ENCODE data around the gene PAK4.

Gene PAK4

DNA sequence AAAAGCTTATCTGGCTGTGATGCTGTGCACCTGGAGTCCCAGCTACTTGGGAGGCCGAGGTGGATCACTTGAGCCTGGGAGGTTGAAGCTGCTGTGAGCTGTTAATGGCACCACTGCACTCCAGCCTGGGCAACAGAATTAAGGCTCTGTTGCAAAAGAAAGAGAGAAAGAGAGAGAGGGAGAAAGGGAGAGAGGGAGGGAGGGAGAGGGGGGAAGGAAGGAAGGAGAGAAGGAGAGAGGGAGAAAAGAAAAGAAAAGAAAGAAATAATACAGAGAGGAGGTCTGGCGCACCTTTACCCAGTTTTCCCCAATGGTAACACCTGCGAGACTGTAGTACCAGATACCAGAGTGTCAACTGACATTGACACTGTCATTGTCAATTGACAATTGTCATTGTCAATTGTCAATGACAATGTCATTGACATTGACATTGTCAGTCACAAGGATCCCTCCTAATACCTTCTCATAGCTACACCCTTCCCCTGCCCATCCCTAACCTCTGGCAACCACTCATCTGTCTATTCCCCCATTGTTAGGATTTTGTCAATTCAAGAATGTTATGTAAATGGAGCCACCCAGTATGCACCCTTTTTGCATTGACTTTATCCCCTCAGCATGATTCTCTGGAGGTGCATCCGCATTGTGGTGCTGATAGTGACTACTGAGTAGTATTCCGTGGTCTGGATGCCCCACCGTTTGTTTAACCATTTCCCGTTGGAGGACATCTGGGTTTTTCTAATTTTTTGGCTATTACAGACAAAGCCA lies 21.3 kb downstream of the PAK4 start:
- DNase-seq (ENCODE audit: low read depth): no peak

DNA sequence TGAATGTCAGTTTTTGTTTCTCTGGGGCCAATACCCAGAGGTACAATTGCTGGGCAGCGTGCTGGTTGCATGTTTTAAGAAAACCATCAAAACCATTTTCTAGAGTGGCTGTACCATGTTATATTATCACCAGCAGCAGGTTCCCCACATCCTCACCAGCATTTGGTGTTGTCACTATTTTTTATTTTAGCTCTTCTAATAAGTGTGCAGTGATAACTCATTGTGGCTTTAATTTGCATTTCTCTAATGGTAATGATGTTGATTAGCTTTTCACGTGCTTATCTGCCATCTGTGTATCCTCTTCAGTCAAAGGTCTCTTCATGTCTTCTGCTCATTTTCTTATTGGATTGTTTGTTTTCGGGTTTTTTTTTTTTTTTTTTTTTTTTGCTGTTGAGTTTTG lies 21.9 kb downstream of the PAK4 start:
- DNase-seq (ENCODE audit: low read depth): no peak

DNA sequence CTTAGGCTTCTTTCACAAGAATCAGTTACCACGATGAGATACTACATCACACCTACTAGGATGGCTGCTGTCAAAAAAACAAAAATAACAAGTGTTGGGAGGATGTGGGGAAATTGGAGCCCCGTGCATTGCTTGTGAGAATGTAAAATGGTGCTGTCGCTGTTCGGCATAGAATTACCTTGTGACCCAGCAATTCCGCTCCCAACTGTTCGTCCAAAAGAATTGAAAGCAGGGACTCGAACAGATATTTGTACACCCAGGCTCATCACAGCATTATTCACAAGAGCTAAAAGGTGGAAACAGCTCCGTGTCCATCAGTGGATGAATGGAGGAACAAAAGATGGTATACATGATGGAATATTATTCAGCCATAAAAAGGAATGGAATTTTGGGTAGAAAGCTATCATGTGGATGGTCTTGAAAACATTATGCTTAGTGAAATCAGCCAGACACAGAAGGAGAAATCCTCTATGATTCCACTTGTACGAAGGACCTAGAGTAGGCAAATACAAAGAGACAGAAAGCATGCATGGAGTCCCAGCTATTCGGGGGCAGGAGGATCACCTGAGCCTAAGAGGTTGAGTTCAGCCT lies 23.4 kb downstream of the PAK4 start:
- DNase-seq (ENCODE audit: low read depth): no peak

DNA sequence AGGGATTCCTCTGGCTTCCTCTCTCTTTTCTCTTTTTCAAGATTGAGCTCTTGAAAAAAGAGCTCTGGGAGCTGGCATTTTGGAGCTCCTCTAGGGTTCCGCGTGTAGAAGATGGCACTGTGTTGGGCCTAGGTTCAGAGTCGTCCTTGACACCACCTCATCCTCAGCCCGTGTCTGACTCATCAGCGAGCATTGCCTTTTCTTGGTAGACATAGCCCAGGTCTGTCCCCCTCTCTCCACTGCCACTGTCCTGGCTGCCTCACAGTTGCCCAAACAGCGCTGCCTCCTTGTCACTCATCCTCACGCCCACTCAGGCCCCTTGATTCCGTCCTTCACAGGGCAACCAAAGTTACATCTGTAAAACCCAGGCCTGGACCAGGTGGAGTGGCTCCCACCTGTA lies 24.6 kb downstream of the PAK4 start:
- DNase-seq (ENCODE audit: low read depth): no peak

DNA sequence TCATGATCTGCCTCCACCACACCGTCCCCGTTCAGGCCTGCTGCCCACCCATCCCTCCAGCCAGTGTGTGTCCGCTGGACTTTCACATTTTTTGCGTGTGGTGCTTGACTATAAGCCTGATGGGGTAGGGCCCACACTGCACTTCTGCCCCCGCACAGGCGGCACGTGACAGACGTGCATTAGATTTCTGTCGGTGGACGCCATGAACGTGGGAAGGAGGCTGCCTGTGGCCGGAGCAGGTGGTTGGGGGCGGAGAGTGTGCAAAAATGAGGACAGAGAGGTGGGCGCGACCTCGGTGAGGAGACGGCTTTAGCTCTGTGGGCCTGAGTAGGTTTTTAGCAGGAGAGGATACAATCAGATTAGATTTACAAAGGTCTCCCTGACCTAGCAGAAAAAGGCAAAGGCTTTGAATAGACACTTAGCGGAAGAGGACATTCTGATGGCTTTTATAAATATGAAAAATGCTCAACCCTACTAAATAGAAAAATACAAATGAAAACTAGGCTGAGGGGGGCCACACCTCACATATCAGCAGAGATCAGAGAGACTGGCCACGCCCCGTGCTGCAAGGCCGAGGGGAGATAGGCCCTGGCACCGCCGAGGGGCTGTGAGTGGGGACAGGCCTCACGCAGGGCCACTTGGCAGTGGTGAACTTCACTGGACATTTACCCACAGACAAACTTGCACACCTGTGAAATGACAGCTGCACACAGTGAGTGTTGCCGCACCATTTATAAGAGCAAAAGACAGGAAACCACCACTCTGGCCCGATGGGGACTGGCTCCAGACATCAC lies 25.4 kb downstream of the PAK4 start:
- DNase-seq (ENCODE audit: low read depth): no peak

DNA sequence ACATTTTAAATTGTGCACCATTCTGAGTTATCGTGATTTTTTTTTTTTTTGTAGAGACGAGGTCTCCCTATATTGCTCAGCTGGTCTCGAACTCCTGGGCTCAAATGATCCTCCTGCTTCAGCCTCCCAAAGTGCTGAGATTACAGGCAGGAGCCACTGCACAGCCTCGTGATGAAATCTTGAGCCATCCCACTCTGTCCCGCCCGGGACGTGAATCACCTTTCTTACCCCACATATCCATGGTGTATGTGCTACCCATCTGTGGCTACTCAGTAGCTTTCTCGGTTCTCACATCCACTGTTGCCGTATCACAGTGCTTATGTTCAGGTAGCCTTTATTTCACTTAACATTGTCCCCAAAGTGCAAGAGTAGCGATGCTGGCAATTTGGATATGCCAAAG lies 26.5 kb downstream of the PAK4 start:
- DNase-seq (ENCODE audit: low read depth): no peak

DNA sequence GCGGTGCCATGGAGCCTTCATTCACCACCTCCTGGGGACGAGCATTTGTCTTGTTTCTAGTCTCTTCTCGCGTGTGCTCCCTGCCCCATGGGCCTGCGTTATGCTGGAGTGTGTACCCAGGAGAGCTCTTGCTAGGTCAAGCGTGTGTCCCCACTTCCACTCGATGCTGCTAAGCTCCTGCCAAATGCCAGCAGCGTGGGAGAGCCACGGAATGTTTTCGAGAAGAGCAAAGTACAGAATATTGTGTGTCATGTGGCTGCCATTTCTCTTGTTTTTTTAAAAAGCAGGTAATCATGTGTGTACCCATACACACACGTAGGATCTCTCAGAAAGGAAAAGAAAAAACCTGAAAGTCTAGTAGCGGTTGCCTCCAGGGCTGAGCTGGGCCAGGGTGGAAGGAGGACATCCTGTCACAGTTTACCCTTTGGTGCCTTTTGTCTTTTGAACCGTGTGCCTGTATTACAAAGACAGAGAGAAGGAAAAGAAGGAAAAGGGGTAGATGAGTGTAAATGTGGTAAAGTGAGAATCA lies 28.6 kb downstream of the PAK4 start:
- no peak for DNase-seq (ENCODE audit: low read depth)

DNA sequence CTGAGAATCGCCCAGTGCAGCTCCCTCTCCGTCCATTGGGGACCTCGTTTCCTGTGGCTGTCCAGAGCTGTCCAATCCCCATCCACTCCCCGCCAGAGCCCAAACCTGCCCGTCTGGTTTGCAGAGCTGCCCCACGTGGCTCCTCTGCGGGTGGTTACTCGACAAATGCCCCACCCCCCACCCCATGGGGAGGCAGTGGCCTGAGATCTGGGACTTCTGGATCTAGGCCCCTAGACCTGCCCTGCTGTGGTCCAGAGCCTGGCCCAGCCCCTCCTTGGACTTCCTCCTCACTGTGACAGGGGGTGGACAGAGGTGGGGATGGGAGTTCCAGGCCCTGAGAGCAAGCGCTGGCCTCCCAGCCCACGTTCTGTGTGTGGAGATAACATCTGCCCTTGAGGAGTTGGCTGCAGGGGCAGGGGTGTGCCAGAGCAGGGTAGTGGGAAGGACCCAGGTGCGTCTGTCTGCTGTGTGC lies 29.1 kb downstream of the PAK4 start:
- no peak for DNase-seq (ENCODE audit: low read depth)

DNA sequence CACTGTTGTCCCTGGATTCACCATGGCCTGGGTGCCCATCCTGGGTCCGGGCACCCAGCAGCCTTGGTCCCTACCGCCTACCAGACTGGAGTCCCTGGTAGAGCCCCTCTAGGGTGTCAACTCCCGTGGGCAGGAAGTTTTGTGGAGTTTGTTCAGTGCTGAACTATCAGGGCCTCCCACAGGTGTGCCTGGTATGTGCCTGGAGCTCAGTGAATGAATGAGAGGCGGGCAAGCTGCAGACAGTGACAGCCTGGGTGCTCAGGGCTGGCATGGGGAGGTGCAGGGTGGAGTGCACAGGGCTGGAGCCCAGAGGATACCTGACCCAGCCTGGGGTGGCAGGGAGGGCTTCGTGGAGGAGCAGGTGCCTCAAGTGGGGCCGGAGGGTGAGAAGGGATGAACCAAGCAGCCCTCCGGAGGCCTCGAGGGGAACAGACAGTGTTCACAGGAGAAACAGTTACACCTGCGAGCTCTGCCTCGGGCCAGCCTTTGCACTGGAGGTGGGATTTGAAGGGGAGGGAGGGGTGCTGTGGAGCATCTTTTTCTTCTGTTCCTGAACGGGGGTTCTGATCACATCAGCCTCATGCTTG lies 29.6 kb downstream of the PAK4 start:
- no peak for DNase-seq (ENCODE audit: low read depth)

DNA sequence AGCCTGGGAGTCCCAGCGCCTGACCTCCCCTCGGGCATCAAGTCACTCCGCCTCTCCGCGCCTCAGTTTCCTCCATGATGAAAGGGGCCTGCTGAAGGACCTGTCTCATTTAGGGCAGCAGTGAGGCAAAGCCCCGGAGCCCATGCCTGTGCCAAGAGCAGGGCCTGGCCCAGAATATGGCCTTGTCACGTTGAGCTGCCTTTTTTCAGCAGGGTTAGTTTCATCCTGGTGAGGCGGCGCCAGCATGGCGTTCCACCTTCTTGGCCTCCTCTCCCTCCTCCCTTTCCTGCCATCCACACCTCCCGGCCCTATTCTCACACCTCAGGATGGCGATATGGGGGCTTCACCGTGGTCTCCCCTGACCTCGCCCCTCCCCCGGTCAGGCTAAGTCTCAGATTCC lies 30.2 kb downstream of the PAK4 start:
- no peak for DNase-seq (ENCODE audit: low read depth)

DNA sequence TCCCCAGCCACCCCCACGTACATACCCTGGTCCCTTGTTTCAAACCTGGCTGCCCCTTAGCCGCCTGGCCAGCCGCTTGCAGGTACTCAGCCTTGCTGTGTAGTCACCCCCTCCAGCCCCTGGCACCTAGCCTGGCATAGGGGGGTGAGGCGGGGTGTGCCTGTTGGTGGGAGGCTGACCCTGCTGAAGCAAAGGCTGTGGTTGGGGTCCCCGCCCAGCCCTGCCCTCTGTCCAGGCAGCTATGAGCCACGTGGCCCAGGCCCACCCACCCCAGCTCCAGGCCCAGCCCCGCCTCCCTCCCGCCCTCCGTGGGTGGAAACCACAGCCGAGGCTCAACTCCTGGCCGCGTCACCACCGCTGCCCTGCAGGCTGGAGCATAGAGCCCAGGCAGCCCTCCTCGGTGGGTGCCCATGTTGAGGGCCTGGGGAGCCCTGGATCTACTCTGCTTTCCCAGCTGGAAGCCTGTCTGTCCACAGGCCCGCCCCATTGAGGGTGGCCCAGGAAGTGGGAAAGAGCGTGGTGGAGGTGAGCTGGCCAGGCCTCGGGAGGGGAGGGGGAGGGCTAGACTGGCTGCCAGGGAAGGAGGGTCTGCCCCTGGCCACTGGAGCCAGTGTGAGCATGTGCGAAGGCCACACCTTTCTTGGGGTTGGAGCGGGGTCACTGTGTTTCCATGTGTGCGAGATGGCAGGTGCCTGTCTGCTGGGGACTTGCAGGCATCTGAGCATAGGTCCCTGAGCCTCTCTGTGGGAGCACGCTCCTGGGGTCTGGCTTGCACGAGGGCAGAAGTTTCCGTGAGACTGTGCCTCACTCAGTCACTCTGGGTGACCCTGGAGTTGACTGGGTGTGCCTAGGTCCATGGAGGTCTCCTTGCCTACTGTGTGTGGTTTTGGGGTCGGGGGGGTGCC lies 31.0 kb downstream of the PAK4 start:
- no peak for DNase-seq (ENCODE audit: low read depth)

DNA sequence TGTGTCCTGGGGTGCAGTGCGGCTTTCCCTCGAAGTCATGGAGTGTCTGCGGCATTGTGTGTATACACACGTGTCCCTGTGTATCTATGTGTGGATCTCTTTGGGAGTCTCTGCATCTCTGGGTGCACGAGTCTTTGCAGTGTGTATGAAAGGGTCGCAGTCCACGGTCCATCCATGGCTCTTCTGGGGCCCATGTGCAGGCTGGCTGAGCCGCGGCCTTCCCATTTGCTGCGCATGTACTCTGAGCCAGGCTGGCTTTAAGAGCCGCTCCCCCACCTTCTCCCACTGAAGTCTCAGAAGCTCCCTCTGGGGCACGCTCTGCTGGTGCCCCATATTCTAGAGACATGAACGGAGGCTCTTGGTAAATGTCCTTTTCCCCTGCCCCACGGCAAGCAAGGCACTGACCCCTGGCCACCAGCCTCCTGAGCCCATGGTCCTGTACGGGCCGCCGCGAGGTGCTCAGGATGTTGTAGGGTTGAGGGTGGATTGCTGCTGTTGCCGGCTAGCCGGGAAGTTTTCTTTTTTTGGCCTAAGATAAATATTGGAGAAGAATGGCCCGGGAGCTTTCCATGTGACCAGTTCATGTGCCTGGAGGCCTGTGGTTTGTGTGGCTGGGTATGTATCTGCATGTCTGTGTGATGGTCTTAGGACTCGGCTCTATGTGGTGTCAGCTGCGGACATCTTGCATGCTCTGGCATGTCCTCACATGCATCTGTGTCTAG lies 31.9 kb downstream of the PAK4 start:
- no peak for DNase-seq (ENCODE audit: low read depth)

DNA sequence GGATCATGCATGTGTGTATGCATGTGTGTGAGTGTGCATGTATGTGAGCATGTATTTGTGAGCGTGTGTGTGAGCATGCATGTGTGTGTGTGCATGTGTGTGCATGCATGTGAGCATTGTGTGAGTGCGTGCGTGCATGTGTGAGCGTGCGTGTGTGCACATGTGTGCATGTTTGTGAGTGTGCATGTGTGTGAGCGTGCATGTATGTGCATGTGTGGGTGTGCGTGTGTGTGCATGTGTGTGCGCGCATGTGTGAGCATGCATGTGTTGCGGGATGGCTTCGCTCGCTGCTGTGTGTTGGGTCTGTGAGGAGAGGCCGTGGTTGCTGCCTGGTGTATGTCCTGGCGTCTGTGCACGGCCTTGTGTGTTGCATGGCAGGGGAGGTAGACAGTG lies 32.4 kb downstream of the PAK4 start:
- DNase-seq (ENCODE audit: low read depth): no peak

DNA sequence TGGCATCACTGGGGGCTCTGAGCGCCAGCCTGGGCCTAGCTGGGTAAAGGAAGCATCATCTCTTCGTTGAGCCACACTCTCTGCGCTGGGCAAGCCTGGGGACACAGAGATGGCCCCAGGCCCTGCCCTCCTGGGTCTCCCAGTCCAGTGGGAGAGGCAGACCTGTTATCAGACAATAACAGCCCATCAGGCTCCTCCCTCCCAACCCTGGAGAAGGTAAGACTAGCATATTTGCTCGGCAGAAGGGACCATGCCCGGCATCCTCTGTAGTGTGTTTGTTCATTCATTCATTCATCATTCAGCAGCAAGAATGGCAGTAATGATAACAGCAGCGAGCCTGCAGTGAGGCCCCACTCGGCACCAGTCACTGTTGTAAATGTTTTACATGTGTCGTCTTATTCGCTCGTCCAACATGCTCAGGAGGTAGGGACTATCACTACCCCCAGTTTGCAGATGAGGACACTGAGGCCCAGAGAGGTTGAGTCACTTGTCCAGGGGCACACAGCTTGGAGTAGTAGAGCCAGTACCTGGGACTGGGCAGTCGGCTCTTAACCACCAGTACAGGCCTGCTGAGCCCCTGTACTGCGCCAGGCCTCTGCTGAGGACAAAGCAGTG lies 33.2 kb downstream of the PAK4 start:
- DNase-seq (ENCODE audit: low read depth): no peak

DNA sequence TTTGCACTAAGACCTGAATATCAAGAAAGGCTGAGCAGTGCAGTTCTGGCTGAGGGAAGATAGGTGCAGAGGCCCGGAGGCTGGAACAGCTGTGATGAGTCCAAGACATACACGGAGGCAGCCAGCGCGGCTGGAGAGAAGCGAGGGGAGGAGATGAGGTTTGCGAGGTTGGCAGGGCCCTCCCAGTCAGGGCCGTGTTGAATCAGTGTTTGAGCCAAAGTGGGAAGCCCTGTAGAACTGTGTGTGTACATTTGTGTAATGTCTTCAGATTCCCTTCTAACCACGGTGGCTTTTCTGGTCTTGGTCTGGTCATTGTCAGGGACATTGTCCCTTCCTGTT lies 34.9 kb downstream of the PAK4 start:
- DNase-seq (ENCODE audit: low read depth): no peak

DNA sequence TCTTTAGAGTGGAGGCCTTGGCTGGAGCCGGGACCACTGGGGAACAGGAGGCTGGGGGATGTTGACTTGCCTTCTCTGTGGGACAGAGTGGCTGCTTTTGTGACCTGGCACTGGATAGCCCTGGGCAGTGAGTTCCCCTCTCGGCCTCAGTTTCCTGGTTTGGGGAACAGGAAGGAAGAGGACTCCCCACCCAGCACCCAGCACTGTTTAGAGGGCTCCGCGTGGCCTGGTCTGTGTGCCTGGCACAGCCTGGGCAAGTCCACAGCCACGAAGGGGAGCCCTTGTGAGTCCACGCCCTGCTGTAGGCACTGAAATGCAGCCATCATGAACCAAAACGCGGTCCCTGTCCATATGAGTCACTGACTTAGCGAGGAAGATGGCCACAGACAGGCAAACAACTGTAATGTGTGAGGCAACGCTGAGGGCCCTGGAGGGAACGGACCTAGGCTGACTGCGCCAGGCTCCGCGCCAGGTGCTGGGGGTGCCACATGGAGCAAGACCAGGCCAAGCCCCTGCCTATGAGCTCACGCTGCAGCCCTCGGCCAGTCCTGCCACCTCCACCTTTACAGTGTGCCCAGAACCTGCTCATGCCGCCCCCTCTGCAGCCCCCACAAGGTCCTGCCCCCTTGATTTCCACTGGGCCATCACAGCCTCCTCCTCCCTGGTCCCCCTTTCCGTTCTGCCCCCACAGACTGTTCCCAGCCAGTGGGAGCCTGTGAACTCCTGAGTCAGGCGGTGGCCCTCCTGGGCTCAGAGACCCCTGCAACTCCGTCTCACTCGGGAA lies 35.5 kb downstream of the PAK4 start:
- no peak for DNase-seq (ENCODE audit: low read depth)

DNA sequence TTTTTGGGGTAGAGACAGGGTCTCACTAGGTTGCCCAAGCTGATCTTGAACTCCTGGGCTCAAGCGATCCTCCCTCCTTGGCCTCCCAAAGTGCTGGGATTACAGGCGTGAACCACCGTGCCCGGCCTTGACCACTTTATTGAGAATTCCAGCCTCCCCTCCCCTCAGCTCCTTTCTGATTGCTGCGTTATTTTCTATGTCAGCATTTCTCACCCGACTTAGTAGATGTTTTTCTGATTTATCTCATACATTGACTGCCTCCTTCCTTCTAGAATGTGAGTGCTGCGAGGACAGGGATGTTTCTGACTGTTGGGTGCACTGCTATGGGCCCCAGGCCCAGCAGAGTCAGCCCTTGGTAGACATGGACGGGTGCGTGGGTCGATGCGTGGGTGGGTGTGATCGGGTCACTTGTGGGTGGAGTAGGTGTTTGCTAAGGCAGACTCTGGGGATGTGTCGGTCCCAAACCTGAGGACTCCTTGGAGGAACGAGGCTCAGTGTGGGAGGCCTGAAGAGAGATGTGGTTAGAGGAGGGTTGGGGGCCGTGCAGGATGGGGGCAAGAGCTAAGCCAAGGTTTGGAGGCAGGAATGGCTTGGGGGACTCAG lies 37.0 kb downstream of the PAK4 start:
- no peak for DNase-seq (ENCODE audit: low read depth)

DNA sequence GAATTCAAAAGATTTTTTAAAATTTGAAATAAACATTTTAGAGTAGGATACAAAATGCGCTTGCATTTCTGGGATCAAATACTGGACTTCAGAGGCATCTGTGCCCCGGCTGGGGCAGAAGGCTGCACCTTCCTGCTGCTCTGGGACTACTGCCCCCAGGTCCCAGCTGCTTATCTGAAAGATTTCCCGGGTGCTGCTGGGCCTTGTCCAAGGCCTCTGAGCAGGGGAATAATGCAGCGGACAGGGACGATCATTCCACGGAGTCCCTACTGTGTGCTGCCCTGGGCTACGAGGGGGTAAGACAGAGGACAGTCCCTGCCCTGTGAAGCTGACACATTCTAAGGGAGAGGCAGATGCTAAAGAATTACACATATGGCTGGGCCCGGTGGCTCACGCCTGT lies 38.0 kb downstream of the PAK4 start:
- no peak for DNase-seq (ENCODE audit: low read depth)

DNA sequence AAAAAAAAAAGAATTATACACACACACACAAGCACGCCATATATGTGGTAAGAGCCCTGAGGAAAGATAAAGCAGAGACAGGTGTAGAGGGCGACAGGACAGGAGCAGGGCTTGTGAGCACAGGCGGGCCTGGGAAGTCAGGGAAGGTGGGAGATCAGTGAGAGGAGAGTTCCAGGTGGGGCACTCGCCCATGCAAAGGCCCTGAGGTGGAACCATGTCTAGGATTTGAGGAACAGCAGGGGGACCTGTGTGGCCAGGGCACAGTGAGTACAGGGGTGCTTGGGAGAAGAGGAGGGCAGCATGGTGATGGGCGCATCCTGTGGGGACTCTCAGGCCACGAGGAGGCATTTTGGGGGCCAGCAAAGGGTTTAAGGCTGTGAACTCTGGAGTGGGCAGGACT lies 38.7 kb downstream of the PAK4 start:
- no peak for DNase-seq (ENCODE audit: low read depth)

Data from GM04503 (cell line).